Osteoblast (primary cell): ENCODE results near the gene CNTFR. TPM values are rescaled to one million over a fixed set of nuclear protein-coding genes. Genes with fewer than 3 reads are reported as not detected.

Source experiments
- DNase-seq: peaks from one replicate; pipeline ENCODE4 v3.0.0; 2011; ENCODE audit warnings: low spot score, mixed read lengths; ENCODE audit not compliant: insufficient read length; ENCODE audit errors: missing footprints
- H2AFZ ChIP-seq: 2 replicates; pipeline ENCODE4 v1.6.0; 2011; ENCODE audit warnings: mild to moderate bottlenecking, low read length
- H3K27ac ChIP-seq: 2 replicates; pipeline ENCODE4 v1.5.1; 2011; ENCODE audit warnings: mild to moderate bottlenecking, low read depth, low read length, moderate library complexity
- H3K27me3 ChIP-seq: 2 replicates; pipeline ENCODE4 v1.6.0; 2012; ENCODE audit warnings: mild to moderate bottlenecking, control low read depth, inconsistent platforms, low read length, moderate library complexity; ENCODE audit not compliant: insufficient read depth
- H3K36me3 ChIP-seq: 2 replicates; pipeline ENCODE4 v1.5.1; 2011; ENCODE audit warnings: mild to moderate bottlenecking, low read length, control low read depth, moderate library complexity; ENCODE audit not compliant: insufficient read depth
- H3K4me1 ChIP-seq: 2 replicates; pipeline ENCODE4 v1.5.1; 2011; ENCODE audit warnings: mild to moderate bottlenecking, low read length, control low read depth, moderate library complexity; ENCODE audit not compliant: insufficient read depth
- H3K4me2 ChIP-seq: 2 replicates; pipeline ENCODE4 v1.6.0; 2011; ENCODE audit warnings: mild to moderate bottlenecking, low read length; ENCODE audit not compliant: insufficient read depth
- H3K4me3 ChIP-seq: fragments of 200-600 bp; sonication (generic); 3 replicates; pipeline ENCODE4 v1.5.1; 2012; ENCODE audit warnings: mild to moderate bottlenecking, low read length, inconsistent platforms; ENCODE audit not compliant: insufficient read depth
- H3K79me2 ChIP-seq: 2 replicates; pipeline ENCODE4 v1.6.0; 2012; ENCODE audit warnings: mild to moderate bottlenecking, low read length, control low read depth, inconsistent platforms; ENCODE audit not compliant: insufficient read depth
- H3K9me3 ChIP-seq: 2 replicates; pipeline ENCODE4 v1.5.1; 2011; ENCODE audit warnings: low read depth, low read length, control low read depth
- H4K20me1 ChIP-seq: 2 replicates; pipeline ENCODE4 v1.6.0; 2012; ENCODE audit warnings: mild to moderate bottlenecking, low read length, control low read depth; ENCODE audit not compliant: insufficient read depth
- total RNA-seq: library from RNA; depleted of rRNA; stranded (reverse); fragments of >200 nt; gene quantifications from 2 replicates; pipeline ENCODE4 v1.2.3, GENCODE V29; 2012
- TF ChIP-seq, protein P1 (sequence below): IDR thresholded peaks from 2 replicates; pipeline ENCODE4 v1.5.1; 2011; ENCODE audit warnings: mild to moderate bottlenecking, low read depth, low read length, moderate library complexity; ENCODE audit errors: extremely low read depth

CNTFR gene
- total RNA-seq, 1 donor = not detected

DNA sequence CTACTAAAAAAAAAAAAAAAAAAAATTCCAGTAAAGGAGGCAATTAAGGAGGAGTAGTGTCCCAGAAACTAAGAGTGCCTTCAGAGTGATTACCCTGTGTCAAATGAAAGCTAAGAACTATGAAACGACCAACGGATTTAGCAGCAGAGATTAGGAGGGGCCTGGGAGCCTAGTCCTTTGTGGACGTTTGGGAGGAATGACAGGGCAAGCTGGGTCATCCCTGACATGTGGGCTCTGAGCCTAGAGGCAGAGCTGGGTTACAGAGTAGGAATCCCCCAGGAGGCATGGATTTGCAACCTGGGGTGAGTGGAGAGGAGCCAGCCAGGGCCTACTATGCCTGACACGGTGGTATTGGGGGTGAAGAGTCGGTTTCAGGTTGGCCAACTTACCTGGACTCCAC is 43.6 kb upstream of the CNTFR start:
- Histone ChIP-seq H3K4me2 (no peak overlapping the region), H2AFZ (no peak overlapping the region), H4K20me1 (peaks cover 19% of the 10 kb centered on the region), H3K79me2 (peaks cover 23% of the 10 kb centered on the region), H3K4me3 (no peak overlapping the region), H3K9me3 (no peaks in the 10 kb centered on the region), H3K36me3 (peaks cover 8% of the 10 kb centered on the region), H3K27ac (no peak overlapping the region), H3K4me1 (peaks cover 19% of the 10 kb centered on the region), H3K27me3 (peaks cover 30% of the 10 kb centered on the region)
- DNase-seq = peak; percentile 85
- TF ChIP-seq, protein P1, sequence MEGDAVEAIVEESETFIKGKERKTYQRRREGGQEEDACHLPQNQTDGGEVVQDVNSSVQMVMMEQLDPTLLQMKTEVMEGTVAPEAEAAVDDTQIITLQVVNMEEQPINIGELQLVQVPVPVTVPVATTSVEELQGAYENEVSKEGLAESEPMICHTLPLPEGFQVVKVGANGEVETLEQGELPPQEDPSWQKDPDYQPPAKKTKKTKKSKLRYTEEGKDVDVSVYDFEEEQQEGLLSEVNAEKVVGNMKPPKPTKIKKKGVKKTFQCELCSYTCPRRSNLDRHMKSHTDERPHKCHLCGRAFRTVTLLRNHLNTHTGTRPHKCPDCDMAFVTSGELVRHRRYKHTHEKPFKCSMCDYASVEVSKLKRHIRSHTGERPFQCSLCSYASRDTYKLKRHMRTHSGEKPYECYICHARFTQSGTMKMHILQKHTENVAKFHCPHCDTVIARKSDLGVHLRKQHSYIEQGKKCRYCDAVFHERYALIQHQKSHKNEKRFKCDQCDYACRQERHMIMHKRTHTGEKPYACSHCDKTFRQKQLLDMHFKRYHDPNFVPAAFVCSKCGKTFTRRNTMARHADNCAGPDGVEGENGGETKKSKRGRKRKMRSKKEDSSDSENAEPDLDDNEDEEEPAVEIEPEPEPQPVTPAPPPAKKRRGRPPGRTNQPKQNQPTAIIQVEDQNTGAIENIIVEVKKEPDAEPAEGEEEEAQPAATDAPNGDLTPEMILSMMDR = no peak

DNA sequence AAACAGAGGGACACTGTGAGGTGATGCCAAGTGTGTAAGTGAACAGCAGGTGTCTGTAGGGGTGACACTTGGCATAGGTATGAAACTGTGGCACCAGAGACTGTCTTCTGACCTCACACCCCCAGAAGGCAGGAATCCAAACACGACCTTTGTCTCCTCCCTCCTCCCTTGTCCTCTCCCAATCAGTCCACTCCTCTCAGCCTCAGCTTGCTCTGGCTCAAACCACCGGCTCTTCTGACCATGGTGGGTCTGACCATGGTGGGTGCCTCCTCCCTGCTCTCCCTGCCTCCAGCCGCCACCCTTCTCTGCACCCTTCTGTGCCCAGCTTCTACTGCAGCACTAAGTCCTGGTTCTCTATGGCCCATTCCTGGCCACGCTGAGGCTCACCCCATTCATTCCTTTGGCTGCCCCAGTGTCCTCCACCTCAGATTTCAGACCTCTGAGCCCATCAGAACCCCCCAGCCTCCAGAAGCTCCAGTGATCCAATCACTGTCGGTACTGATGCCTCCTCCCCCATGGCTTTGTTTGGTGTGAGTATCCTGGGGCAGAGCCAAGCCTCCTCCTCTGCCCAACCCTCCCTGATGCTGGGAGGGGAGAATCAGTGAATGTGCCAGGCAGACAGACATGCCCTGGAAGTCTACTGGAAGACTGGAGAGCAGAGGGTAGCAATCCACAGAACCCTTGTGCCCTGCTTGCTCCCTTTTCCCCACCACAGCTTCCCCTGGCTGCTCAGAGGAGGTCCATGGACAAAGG is 41.1 kb upstream of the CNTFR start:
- TF ChIP-seq, protein P1 = no peak
- Histone ChIP-seq H3K79me2 (peaks cover 6% of the 10 kb centered on the region), H3K4me2 (no peak overlapping the region), H3K27ac (no peak overlapping the region), H3K4me1 (peaks cover 5% of the 10 kb centered on the region), H3K4me3 (no peak overlapping the region), H2AFZ (no peak overlapping the region), H3K36me3 (peaks cover 8% of the 10 kb centered on the region), H3K27me3 (peaks cover 56% of the 10 kb centered on the region), H3K9me3 (no peaks in the 10 kb centered on the region), H4K20me1 (peaks cover 16% of the 10 kb centered on the region)
- peak; percentile 88 for DNase-seq

DNA sequence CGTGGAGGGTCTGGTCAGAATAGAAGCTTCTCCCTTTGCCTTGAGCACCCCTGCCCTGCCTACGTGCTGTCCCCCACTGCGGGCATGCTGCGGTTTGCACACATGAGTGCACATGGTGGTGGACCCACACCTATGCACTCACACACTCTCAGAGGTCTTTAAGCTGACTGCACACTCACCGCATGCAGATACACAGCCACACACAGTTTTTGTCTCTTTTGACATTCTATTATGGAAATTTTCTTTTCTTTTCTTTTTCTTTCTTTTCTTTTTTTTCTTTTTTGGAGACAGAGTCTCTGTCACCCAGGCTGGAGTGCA is 39.9 kb upstream of the CNTFR start:
- no peaks in the 10 kb centered on the region for H3K9me3 ChIP-seq
- no peak overlapping the region for H3K27ac ChIP-seq
- no peak overlapping the region for H3K4me2 ChIP-seq
- no peak overlapping the region for H3K4me3 ChIP-seq
- H3K27me3 ChIP-seq = peaks cover 67% of the 10 kb centered on the region
- TF ChIP-seq, protein P1 = no peak
- H4K20me1 ChIP-seq = peaks cover 7% of the 10 kb centered on the region
- no peak overlapping the region for H2AFZ ChIP-seq
- no peak for DNase-seq
- no peaks in the 10 kb centered on the region for H3K36me3 ChIP-seq
- peaks cover 4% of the 10 kb centered on the region for H3K4me1 ChIP-seq
- no peaks in the 10 kb centered on the region for H3K79me2 ChIP-seq

DNA sequence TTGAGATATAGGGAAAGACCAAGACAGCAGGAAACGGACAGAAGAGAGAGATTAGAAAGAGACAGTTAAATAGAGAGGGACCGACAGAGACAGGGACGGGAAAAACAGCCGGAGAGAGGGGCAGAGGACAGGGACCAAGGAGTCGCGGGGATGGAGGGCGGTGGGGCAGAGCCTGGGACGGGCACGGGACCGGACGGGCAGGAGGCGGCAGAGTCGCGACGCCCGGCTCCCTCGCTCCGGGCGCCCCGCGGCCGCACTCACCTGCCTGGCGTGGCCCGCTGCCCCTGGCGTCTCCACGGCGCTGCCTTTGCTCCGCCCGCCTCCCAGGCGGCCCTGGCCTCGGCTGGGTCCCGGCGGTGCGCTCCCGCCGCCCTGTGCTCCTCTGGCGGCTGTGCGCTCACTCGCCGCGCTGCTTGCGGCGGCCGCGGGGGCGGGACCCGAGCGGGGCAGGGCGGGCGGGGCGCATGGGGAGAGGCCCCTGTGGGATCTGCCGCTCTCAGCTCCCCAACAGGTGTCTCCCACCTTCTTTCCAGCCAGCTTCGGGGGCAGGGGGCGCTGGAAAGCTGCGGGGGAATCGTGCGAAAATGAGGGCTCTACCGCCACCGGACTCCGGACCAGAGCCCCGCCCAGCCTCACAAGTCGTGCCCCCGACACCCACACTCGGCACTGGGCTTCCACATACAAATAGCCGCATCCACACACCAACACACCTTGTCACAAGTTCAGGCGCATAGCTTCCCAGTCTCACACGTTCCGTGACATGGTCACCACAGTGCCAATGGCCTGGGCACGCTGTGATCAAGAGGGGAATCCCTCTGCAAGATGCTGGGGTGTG is 39.3 kb upstream of the CNTFR start, which contains the start of gene ARID3C:
ARID3C (minus strand) TSS at position 411 of the 835 bp plus-strand sequence. CDS start 1,052 bp downstream, outside the sequence.
- Histone ChIP-seq H3K9me3 (no peaks in the 10 kb centered on the region), H3K4me3 (peak within 1 kb of the TSS; percentile 37), H3K4me2 (peak within 1 kb of the TSS; percentile 50), H2AFZ (no peak within 1 kb of the TSS), H3K79me2 (no peaks in the 10 kb centered on the region), H3K27ac (no peak within 1 kb of the TSS), H3K36me3 (no peaks in the 10 kb centered on the region), H3K4me1 (peaks cover 4% of the 10 kb centered on the region), H4K20me1 (peaks cover 7% of the 10 kb centered on the region), H3K27me3 (peaks cover 73% of the 10 kb centered on the region)
- TF ChIP-seq, protein P1 = no peak
- DNase-seq = peak; percentile 89
